NCI-H82 treated with DMSO at 0.1 percent for 48 hours (cell line): ENCODE results near the gene PTPA.
A peak's percentile ranks its signal among the peaks of the same experiment; 100 is the strongest.

Experiments
- DNase-seq: peaks from one replicate; lab custom pipeline; 2025; ENCODE audit not compliant: unreplicated experiment; lab: John Stamatoyannopoulos, UW

The PTPA gene

GRCh38 chr9:129081388-129081904 is 29.8 kb upstream of the PTPA start:
- DNase-seq, result no peak

DNA sequence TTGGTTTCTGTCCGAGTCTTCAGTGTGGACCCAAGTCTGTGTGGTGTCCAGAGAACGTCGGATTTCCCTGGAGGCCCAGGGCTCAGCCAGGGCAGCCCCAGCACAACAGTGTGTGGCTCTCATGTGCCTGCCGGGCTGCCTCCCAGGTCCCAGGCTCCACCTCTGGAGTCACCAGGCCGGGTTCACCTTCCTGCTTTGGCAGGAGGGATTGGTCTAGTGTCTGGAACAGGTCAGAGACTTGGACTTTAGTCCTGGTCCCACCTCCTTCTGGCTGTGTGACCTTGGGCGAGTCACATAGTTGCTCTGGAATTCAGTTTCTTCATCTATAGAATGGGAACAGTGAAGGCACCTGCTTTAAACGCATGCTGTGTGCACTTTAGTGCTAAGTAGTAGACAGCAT is 27.1 kb upstream of the PTPA start:
- no peak for DNase-seq

DNA sequence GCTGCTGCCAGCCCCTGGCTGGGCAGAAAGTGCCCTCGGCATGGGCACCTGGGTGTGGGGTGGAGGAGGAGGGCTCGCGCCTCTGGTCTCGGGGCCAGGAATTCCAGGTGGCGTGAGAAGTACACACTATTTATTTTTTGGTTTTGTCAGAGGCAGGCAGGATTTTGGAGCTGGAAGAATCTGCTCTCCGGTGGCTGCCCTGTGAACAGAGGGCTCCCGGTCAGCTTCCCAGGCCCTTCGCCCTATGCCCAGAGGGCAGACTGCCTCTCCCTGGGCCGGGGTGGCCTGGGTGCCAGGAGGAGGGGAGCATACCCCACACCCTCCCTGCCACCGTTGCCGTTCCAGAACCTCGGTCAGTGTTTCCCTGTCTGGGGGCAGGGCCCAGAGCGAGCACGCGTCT is 22.0 kb upstream of the PTPA start:
- DNase-seq, result no peak

DNA sequence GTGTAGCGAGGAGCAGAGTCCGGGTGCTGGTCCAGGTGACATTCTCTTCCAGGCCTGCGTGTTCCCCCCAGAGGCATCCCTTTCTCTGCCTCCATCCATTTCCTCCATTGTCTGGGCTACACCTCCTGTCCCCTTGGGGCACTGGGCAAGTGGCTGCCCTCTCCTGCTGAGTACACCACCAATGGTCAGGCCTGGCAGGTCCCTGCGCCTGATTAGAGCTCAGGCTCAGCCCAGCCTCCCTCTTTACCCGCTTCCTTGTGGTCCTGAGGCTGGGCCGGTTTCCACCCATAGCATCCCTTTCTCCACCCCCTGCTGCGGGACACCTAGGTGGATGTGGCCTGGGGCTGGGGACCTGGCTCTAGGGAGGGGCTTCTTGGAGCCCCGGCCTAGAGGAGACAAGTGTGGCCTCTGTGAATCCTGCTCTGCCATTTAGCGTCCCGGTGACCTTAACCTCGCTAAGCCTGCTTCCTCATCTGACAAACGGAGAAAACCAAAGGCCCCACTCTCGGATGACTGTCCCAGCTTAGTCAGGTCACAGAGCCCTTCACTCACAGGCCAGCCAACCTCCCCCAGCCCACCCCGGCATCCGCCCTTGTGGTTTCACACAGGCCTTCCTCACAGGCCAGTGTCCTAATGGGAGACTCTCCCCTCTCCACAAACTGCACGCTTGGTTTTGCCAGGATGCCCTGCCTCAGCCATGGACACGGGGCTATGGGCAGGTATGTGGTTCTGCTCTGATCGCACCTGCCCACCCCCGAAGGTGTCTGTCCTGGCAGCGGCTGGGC is 17.4 kb upstream of the PTPA start:
- no peak for DNase-seq

DNA sequence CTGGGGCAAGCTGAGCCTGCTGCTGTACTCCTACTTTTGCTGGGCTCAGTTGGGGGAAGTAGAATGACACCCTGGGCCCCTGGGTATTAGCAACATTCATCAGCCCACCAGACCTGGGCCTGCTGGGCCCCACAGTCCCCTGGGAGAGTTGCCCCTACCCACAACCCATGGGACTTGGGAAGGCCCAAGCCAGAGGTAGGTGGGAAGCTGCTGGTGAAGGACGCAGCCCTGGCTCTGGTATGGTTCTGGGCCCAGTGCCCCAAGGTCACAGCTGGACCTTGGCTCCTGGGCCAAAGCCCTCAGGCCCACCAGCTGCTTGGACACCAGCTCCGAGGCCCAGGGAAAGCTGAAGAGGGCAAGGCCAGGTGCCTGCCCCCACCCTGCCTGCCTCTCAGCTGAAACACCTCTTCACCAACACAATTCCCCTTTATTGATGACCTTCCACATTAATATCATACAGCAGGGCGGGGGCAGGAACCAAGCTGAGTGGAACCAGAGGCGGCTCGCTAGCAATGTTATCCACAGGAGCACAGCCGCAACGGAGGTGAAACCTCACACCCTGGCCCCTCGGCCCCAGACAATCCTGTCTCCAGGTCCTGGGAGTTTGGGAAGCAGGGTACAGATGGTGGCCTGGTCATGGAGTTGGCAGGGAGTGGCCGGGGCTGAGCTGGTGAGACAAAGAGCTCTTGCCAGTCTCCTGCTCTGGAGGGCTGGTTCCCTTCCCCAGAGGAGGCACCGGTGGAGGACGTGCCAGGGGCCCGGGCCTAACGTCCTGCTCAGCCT is 16.6 kb upstream of the PTPA start:
- no peak for DNase-seq

- DNase-seq, result no peak
Measured at GRCh38 chr9:129095170-129095667, 16.0 kb upstream of the PTPA start.

- no peak for DNase-seq
Measured at GRCh38 chr9:129095908-129096307, 15.3 kb upstream of the PTPA start.

- DNase-seq, result no peak
Measured at GRCh38 chr9:129097671-129098306, 13.4 kb upstream of the PTPA start.

DNA sequence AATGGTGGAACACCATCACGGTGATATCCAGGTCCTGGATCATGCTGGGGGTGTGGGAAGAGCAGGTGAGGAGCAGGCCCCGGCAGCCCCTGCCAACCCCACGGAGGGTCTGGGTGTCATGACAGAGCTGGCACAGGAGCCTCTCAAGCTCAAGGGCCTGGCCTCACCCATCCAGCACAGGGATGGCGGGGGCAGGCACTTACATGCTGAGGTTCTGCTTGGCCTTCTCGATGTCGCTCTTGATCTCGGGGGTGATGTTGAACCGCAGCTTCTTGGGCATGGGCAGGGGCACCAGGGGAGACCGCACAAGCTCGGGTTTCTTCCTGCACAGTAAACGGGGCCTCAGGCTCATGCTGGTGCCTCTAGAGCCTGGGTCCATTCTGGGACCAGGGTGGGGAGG is 12.9 kb upstream of the PTPA start:
- no peak for DNase-seq

DNA sequence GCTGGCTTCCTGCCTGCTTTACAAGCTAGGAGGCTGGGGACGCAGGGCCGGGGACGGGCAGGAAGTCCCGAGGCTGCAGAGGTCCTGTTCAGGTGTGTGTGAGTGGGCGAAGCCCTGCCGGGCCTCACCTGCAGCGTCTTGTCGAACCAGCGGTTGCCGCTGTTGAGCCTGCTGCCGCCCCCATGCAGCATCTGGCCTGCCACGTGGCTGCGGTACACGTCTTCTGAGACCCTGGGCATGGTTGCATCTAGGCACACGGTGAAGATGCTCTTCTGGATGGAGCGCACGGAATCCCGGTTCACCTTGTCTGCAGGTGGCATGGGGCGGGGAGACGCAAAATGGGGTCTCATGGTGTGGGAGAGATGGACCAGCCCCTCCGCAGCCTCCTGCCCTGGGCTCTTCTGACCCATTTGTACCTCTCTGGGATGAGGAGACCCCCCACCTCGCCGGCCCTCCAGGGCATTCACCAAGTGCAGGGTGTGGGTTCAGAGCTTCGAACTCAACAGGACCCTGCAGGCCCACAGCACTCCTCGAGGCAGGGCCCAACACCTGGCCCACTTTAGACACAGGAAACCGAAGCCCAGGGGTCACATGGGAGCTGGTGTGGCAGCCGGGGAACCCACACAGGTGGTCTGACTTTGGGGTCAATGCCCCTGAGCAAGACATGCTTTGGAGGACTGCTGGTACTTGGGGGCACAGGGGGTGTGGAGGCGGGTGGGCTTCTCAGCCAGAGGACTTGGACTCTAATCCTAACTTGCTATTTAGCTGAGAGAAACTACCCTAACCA is 10.6 kb upstream of the PTPA start:
- DNase-seq, result no peak

GRCh38 chr9:129101279-129101678 is 9.9 kb upstream of the PTPA start:
- no peak for DNase-seq

DNA sequence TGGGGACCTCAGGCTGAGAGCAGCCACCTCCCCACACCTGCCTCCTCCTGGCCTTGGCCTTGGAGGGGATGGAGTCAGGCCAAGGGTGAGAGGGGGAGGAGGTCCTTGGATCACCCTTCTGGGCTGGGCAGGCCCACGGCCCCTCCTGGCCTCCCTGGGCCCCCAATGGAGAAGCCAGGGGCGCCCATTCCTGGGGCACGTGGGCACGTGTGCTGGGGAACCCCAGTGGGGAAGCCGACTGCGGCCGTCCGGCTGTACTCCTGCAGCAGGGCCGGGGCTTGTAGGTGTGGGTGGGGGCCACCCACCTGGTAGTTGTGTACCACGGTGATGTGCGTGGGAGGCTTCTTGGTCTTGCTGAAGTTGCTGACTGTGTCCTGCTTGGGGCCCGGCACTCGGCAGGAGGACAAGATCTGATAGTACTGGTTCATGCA is 9.1 kb upstream of the PTPA start:
- DNase-seq, result no peak

GRCh38 chr9:129102791-129103594 is 8.2 kb upstream of the PTPA start:
- DNase-seq, result peak; percentile 53

- DNase-seq, result no peak
Measured at GRCh38 chr9:129103595-129103965, 7.6 kb upstream of the PTPA start.

GRCh38 chr9:129104051-129104450 is 7.2 kb upstream of the PTPA start:
- no peak for DNase-seq

DNA sequence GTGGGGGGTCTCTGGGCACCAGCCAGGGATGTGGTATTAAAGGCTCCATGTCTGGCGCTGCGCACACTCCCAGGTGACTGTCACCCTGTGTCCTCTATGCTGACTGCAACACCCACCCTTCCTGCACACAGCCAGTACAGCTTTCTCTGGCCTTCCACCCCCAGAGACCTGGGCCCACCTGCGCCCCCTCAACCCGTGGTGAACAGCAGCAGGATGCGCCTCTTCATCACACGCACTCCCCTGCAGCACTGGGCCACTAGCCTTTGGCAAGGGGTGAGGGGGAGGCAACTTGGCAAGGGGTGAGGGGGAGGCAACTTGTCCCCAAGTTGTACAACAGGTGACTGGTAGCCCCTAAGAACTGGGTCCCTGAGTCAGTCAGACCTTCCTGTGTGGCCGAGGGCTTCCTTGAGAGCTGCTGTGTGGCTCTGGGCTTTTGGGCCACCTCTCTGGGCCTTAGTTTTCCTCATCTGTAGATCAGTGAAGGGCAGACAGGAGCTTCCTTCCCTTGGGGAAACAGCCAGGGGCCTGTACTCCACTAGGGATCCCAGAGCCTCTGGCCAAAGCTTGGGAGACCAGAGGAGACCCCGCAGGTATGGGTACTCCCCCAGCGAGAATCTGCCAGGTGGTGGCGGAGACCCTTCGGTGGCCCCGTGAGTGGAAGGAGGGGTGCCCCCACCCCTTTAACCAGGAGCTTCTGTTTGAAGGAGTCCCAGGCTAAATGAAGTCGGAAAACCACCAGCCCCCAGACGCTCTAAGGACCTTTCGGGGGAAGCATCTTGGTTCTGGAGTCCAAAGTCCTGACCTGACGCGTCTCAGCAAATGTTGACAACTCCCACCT is 5.1 kb upstream of the PTPA start:
- no peak for DNase-seq

DNA sequence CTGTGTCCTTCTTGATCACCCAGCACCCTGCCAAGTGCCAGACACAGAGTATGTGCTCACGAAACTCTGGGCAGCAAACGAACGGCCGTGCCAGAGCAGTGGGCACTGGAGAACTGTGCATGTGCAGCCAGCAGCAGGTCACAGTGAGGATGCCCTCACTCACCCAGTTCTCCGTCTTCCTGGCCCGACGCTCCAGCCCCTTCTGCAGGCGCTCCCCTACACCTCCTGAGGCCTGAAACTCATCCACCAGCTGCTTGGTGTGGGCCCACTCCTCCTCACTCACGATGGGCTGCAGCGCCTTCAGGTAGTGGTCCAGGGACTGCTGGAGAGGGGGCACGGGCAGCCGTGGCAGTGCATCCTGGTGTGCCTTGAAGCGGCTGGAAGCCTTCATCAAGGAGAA is 3.6 kb upstream of the PTPA start:
- no peak for DNase-seq

GRCh38 chr9:129108083-129108804 is 3.0 kb upstream of the PTPA start:
- no peak for DNase-seq
